HG03025 (cell line): Measurements from ENCODE around the gene CFTR.

Source experiments
- ATAC-seq: cut with Tn5 transposase; IDR thresholded peaks from one replicate; pipeline ENCODE4 v1.9.1; 2021; ENCODE audit warnings: mild to moderate bottlenecking, moderate library complexity; ENCODE audit not compliant: unreplicated experiment, low FRiP score

CFTR gene

DNA sequence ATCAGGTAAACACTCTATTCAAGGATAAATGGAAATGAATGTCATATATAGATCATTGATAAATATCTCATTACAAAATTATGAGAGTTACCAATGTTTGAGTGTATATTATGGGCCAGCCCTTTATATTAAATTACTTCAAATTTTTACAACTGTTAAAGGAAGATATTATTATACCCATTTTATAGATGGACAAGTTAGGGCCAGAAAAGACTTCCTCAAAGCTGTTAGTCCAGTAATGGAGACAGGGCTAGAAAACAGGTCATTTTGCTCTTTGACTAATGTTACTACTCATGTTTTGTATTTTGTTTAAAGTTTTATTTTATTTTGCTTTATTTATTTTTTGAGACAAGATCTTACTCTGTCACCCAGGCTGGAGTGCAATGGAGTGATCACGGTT is 101.6 kb downstream of the CFTR start:
- no peak for ATAC-seq

DNA sequence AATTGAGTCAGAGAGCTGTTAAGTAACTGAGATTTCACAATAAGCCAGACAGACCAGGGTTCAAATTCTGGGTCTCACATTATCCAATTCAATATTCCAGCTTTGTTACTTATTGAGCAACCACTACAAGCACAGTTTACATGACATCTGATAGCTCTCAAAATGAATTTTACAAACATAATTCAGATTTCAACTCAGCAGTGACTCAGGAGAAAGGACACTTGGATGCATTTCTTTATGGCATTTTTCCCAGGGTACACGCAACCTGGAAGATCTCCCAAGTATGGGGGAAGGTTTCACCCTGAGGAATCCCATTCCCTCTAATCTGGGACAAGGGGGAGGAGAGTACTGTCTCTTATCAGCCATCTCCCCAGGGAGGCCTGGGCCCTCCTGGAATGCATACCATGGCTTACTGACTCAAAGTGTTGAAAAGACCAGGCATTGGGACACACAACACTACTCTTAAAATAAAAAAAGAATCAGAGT is 102.4 kb downstream of the CFTR start:
- ATAC-seq = no peak

DNA sequence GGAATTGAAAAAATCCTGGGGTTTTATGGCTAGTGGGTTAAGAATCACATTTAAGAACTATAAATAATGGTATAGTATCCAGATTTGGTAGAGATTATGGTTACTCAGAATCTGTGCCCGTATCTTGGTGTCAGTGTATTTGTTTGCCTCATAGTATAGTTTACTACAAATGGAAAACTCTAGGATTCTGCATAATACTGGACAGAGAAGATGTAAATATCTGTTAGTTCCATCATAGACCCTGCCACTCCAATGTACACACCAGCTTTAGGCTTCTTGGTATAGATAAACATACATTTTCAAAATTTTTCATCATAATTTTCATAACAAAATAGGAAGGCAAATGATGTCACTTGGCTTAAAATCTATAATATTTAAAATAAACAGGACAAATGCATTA is 108.1 kb downstream of the CFTR start:
- no peak for ATAC-seq

DNA sequence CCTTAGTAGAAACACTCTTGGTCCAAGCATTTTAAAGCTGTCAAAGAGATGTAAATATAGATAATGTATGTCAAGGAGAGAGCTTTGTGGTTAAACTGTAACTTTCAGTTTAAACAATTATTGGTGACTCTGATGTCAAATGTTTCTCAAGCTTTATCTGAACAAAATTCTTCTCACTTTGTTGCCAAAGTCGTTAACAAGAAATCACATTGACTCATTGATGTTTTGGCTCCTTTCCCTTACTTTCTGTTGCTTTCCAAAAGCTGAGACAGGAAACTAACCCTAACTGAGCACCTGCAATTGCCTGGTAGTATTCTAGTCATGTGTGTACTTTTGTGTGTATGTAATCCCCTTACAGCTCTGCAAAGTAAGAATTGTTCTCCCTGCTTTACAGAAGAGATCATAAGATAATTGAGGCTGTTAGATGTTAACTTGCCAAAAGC is 108.5 kb downstream of the CFTR start:
- no peak for ATAC-seq

DNA sequence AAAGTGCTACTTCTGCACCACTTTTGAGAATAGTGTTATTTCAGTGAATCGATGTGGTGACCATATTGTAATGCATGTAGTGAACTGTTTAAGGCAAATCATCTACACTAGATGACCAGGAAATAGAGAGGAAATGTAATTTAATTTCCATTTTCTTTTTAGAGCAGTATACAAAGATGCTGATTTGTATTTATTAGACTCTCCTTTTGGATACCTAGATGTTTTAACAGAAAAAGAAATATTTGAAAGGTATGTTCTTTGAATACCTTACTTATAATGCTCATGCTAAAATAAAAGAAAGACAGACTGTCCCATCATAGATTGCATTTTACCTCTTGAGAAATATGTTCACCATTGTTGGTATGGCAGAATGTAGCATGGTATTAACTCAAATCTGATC is 110.4 kb downstream of the CFTR start:
- ATAC-seq = no peak

DNA sequence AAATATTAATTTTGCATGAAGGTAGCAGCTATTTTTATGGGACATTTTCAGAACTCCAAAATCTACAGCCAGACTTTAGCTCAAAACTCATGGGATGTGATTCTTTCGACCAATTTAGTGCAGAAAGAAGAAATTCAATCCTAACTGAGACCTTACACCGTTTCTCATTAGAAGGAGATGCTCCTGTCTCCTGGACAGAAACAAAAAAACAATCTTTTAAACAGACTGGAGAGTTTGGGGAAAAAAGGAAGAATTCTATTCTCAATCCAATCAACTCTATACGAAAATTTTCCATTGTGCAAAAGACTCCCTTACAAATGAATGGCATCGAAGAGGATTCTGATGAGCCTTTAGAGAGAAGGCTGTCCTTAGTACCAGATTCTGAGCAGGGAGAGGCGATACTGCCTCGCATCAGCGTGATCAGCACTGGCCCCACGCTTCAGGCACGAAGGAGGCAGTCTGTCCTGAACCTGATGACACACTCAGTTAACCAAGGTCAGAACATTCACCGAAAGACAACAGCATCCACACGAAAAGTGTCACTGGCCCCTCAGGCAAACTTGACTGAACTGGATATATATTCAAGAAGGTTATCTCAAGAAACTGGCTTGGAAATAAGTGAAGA is 112.3 kb downstream of the CFTR start:
- ATAC-seq = no peak

DNA sequence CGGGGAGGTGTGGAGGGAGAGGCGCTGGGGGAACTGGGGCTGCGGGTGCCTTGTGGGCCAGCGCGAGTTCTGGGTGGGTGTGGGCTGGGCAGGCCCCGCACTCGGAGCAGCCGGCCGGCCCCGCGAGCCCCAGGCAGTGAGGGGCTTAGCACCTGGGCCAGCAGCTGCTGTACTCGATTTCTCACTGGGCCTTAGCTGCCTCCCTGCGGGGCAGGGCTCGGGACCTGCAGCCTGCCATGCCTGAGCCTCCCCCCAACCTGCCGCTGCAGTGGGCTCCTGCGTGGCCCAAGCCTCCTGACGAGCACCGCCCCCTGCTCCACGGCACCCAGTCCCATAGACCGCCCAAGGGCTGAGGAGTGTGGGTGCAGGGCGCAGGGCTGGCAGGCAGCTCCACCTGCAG is 116.3 kb downstream of the CFTR start:
- no peak for ATAC-seq

DNA sequence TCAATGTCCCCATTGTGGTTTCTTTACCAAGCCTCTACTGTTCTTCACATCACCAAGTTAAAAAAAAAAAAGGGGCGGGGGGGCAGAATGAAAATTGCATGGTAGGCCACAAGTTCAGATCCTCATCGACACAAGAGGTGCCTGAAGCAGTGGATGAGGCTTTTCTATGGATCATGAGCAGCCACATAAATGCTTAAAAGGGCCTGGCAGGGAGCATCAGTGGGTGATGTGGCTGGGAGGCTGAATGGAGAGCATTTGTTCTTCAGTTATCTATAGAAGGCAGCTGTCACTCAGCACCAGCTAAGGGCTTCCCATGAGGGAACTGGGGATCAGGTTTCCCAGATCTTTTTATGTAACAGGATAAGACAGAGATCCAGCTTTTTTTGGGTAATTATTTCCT is 117.9 kb downstream of the CFTR start:
- ATAC-seq = no peak

DNA sequence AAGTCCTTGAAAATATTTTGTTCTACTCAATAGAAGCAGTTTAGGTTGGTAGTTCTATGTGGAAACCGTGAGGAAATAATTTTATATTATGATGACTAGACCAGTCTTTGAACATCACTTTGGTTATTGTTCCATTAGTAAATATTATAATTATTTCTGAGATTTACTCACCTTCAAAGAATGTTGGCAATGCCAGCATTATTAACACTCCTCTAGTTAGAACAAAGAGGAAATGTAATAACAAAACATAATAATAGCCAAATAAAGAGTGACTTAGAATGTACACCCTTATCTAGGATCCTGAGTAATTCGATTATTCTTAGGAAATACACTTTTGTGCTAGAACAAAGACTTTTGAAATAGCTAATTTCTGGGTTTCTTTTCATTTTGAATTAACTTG is 121.1 kb downstream of the CFTR start:
- no peak for ATAC-seq

DNA sequence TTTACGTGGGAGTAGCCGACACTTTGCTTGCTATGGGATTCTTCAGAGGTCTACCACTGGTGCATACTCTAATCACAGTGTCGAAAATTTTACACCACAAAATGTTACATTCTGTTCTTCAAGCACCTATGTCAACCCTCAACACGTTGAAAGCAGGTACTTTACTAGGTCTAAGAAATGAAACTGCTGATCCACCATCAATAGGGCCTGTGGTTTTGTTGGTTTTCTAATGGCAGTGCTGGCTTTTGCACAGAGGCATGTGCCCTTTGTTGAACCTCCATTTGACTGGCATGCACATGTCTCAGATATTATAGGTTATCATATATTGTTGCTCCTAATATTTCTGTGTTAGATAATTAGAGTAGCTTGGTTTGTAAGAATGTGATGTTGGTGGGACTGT is 123.8 kb downstream of the CFTR start:
- no peak for ATAC-seq

DNA sequence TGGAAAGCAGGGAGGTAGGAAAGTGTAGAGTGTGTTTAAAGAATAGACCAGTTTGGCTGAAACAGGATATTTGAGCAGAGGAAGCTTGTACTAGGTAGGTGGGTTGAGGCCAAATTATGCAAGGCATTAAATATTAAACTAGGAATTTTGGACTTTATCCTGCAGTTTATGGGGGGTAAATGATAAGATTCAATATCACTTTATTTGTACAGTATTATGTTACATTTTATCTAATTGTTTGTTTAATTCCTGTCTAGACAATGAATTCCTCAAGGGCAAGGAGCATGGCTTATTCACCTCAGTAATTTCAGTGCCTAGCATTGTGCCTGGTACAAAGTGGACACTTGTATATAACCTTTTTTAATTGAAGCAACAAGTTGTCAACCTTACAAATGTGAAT is 125.9 kb downstream of the CFTR start:
- no peak for ATAC-seq

DNA sequence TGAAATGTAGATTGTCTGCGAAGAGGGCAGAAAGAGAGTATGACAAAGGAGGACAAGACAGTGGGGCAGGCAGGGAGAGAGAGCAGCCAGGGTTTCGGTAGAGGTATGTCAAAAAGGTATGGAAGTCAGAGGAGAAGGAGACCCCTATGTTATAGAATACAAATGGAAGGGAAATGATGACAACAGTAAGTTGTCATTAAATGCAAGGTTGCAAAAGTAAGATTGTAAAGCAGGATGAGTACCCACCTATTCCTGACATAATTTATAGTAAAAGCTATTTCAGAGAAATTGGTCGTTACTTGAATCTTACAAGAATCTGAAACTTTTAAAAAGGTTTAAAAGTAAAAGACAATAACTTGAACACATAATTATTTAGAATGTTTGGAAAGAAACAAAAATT is 126.3 kb downstream of the CFTR start:
- no peak for ATAC-seq

DNA sequence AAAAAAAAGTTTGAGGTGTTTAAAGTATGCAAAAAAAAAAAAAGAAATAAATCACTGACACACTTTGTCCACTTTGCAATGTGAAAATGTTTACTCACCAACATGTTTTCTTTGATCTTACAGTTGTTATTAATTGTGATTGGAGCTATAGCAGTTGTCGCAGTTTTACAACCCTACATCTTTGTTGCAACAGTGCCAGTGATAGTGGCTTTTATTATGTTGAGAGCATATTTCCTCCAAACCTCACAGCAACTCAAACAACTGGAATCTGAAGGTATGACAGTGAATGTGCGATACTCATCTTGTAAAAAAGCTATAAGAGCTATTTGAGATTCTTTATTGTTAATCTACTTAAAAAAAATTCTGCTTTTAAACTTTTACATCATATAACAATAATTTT is 130.6 kb downstream of the CFTR start:
- ATAC-seq = no peak

DNA sequence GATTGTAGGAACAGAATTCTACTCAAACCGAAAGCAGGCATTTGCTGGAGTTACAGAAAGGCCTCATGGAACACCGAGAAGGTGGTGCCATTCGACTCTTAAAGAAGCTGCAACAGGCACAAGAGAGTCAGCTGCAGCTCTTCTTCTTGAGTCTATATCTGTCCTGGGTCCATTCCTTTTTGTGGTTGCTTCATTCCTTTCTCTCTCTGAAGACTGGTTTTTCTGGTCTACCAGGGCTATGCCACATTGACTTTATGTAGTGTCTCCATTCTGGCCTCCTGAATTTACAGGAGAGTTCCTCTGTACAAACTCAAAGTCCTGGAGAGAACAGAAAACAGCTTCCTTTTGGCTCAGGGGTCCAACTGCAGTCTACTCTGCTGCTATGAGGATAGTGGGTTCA is 132.8 kb downstream of the CFTR start:
- ATAC-seq = no peak

DNA sequence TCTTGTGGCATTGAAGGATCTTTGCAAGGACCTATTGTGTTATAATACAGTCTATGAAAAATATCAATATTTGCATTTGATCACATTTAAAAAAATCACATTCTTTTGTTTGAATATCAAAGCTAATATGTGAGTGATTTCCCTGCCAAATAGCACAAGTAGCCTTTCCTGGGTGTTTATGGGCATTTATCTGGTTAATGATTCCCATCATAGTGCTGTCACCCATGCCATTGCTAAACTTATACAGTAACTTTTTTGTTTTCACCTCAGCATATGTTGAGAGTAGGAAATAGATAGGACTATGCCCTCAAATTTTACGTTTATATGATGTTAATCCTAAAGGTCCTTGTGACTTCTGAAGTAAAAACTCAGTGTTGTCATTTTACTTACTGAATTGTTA is 136.9 kb downstream of the CFTR start:
- no peak for ATAC-seq

DNA sequence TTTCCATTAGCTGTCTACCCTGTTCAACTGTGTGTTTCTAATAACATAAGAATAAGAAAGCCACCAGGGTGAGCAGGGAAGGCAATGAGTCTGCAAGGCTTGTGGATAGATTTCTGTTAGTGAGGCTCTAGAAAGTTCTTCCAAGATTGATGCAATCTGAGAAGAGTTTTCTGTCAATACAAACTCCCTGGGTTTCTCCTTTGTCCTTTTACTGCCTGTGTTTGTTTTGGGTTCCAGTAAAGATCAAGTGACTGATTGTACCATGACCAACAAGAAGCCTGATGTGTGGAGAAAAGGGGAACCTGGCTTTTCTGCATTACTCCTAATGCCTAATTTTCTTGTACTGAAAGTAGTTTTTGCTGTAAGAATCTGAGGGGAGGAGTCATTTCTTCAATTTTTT is 139.9 kb downstream of the CFTR start:
- no peak for ATAC-seq

DNA sequence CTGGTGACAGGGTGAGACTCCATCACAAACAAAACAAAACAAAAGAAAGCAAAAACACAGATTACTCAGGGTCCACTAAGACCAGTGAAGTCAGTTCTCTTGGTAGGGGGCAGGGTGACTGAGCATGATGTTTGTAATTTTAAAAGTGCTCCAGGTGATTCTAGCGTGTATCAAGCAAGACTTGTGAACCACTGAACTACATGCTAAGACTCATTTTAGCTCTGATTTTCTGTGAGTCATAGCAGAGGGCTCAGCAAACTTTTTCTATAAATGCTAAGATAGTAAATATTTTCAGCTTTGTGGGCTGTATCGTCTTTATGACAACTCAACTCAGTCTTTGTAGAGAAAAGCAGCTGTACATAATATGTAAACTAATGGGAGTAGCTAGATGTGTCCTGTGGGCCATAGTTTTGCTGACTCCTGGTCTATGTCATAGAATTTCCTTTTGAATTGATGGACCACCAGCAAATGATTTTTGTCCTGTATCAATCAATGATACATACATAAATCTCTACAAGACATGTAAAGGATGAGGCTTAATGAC is 141.3 kb downstream of the CFTR start:
- no peak for ATAC-seq

DNA sequence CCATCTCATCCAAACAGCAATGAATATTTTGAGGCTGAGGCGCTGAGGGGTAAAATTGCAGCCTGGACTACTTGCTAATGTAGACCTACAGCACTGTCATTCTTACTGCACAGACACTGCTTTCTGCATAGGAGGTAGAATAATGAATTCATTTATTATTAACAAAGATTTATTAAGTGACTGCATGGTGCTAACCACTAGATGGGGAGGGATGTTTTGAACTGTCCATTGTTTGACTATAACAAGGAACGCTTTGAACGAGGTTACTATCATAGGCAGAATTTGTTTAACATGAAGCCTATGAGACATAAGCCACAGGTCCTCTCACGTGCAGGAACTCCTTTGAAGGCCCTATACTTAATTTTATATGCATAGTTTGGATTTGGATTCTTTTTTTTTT is 143.8 kb downstream of the CFTR start:
- no peak for ATAC-seq

DNA sequence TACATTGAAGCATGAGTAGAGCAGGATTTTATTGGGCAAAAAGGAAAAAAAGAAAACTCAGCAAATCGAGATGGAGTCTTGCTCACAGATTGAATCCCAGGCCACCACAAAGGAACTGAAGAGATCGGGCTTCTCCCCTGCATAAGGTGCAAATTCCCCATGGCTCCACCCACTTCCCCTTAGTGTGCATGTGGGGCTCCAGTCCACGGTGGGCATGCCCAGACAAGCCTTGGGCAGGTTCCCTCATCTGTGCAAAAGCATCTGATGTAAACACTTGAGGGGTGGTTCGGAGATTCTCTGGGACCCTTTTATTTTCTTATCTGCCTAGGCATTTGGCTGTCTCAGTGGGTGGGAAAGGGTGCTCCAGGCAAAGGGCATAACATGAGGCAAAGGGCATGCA is 150.7 kb downstream of the CFTR start:
- ATAC-seq = no peak

DNA sequence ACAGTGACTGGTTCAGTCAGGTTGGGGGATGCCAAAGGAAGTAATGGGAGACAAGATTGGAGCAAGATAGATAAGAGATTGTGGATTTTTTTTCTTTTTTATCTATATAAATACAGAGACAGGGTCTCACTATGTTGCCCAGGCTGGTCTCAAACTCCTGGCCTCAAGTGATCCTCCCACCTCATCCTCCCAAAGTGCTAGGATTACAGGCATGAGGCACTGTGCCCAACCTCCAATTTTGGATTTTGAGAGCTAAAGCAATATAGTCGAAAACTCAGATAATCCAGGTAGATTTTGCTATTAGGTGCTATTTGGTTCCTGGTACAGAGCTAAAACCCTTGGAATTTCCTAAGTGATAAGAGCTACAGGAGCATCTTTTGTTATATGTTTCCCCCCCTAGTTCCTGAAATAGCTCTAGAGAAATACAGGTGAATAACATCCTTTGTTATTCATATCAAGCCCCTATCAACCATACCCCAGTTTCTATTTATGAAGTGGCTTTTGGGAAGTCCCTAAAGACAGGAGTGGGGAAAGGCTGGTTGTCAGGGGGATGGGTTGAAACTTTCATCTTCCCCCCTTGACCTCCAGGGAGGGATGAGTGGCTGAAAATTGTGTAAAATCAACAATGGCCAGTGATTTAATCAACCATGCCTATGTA is 151.2 kb downstream of the CFTR start:
- ATAC-seq = no peak

DNA sequence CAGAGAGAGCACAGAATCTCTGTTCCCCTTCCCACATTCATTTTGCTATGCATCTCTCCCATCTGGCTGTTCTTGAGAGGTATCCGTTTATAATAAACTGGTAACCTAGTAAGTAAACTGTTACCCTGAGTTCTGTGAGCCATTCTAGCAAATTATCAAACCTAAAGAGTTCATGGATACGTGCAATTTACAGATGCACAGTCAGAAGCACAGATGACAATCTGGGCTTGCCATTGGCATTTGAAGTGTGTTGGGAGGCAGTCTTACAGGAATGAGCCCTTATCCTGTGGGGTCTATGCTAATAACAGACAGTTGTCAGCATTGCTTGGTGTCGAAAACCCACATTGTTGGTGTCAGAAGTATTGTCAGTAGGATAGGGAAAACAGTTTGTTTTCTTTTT is 151.8 kb downstream of the CFTR start:
- no peak for ATAC-seq

DNA sequence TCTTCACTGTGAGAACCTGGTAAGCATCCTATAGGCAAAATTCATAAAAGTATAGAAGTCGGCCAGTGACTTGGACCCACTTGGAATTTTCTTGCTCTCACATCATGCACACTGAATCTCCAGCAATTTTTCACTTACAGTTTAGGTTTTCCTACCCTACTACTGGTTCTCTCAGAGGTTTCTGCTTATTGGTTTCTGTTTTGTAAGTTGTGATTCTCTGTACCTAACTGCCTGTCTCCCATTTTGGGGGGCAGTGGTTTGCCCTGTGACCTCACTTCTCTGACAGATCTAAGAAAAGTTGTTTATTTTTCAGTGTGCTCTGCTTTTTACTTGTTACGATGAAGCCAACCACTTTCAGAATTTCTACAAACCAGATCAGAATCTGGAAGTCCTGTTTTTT is 158.1 kb downstream of the CFTR start:
- ATAC-seq = no peak
